Trophoblast cell (in vitro differentiated cells and primary cell): Measurements from ENCODE around the gene COBL.

Experiments used
- DNase-seq, 2 donors: peaks; one replicate each; pipeline ENCODE4 v3.0.0-alpha.2; 2016
- H2AFZ ChIP-seq: 2 replicates; pipeline ENCODE4 v1.6.1; 2013; ENCODE audit warnings: low read length, moderate library complexity, mild to moderate bottlenecking; ENCODE audit not compliant: insufficient read depth, poor library complexity
- H2AK5ac ChIP-seq: 2 replicates; pipeline ENCODE4 v1.6.1; 2013; ENCODE audit warnings: mild to moderate bottlenecking, low read length
- H2BK120ac ChIP-seq: 2 replicates; pipeline ENCODE4 v1.6.1; 2013; ENCODE audit warnings: low read length, mild to moderate bottlenecking, moderate library complexity; ENCODE audit not compliant: insufficient read depth, poor library complexity
- H2BK12ac ChIP-seq: 2 replicates; pipeline ENCODE4 v1.6.1; 2013; ENCODE audit warnings: mild to moderate bottlenecking, low read length, moderate library complexity
- H2BK5ac ChIP-seq: 2 replicates; pipeline ENCODE4 v1.6.1; 2013; ENCODE audit warnings: low read length, low read depth, moderate library complexity, mild to moderate bottlenecking; ENCODE audit not compliant: poor library complexity
- H3K14ac ChIP-seq: 2 replicates; pipeline ENCODE4 v1.6.1; 2013; ENCODE audit warnings: mild to moderate bottlenecking, low read length
- H3K18ac ChIP-seq: 2 replicates; pipeline ENCODE4 v1.6.1; 2013; ENCODE audit warnings: mild to moderate bottlenecking, low read length
- H3K23ac ChIP-seq: 2 replicates; pipeline ENCODE4 v1.6.1; 2013; ENCODE audit warnings: low read length
- H3K27ac ChIP-seq: 2 replicates; pipeline ENCODE4 v1.5.1; 2013; ENCODE audit warnings: low read depth, mild to moderate bottlenecking, inconsistent platforms, low read length, moderate library complexity
- H3K27me3 ChIP-seq: 2 replicates; pipeline ENCODE4 v1.6.1; 2013; ENCODE audit warnings: inconsistent platforms, mild to moderate bottlenecking, low read length, moderate library complexity; ENCODE audit not compliant: insufficient read depth
- H3K36me3 ChIP-seq, 2 experiments: 1 replicate in 1 of 2; 2 replicates in 1 of 2; pipeline ENCODE4 v1.6.1; 2013; ENCODE audit warnings: low read length in 2 of 2, mild to moderate bottlenecking in 2 of 2, moderate library complexity in 1 of 2; ENCODE audit not compliant: insufficient read depth in 2 of 2, control insufficient read depth in 1 of 2
- H3K4ac ChIP-seq: 2 replicates; pipeline ENCODE4 v1.6.1; 2013; ENCODE audit warnings: low read depth, mild to moderate bottlenecking, low read length, moderate library complexity
- H3K4me1 ChIP-seq, 2 experiments: 1 replicate in 1 of 2; 2 replicates in 1 of 2; pipeline ENCODE4 v1.6.1; 2013; ENCODE audit warnings: low read length in 2 of 2, mild to moderate bottlenecking in 2 of 2, moderate library complexity in 1 of 2; ENCODE audit not compliant: insufficient read depth in 2 of 2, control insufficient read depth in 1 of 2
- H3K4me2 ChIP-seq: 2 replicates; pipeline ENCODE4 v1.6.1; 2013; ENCODE audit warnings: inconsistent platforms, mild to moderate bottlenecking, low read length, moderate library complexity
- H3K4me3 ChIP-seq: 2 replicates; pipeline ENCODE4 v1.5.1; 2013; ENCODE audit warnings: mild to moderate bottlenecking, low read depth, low read length, inconsistent platforms
- H3K79me1 ChIP-seq: one replicate; pipeline ENCODE4 v1.6.1; 2013; ENCODE audit warnings: low read length
- H3K79me2 ChIP-seq: 2 replicates; pipeline ENCODE4 v1.6.1; 2013; ENCODE audit warnings: low read length, mild to moderate bottlenecking; ENCODE audit not compliant: control insufficient read depth, insufficient read depth, poor library complexity
- H3K9ac ChIP-seq: 2 replicates; pipeline ENCODE4 v1.6.1; 2013; ENCODE audit warnings: mild to moderate bottlenecking, low read length
- H3K9me3 ChIP-seq: 2 replicates; pipeline ENCODE4 v1.6.1; 2013; ENCODE audit warnings: low read depth, mild to moderate bottlenecking, control low read depth, inconsistent platforms, low read length; ENCODE audit not compliant: insufficient read depth
- H4K12ac ChIP-seq: 2 replicates; pipeline ENCODE4 v1.6.1; 2013; ENCODE audit warnings: low read depth, mild to moderate bottlenecking, low read length, moderate library complexity
- H4K8ac ChIP-seq: 2 replicates; pipeline ENCODE4 v1.6.1; 2013; ENCODE audit warnings: low read depth, mild to moderate bottlenecking, low read length, moderate library complexity
- H4K91ac ChIP-seq: one replicate; pipeline ENCODE4 v1.6.1; 2013; ENCODE audit warnings: low read depth, mild to moderate bottlenecking, low read length, moderate library complexity
- WGBS: extraction: QIAGEN DNeasy Blood & Tissue Kit; methylation state at CpG from one replicate; pipeline ENCODE4 v1.1.7; 2013; ENCODE audit warnings: missing lambda C conversion rate; ENCODE audit not compliant: insufficient read length, insufficient coverage; ENCODE audit errors: extremely low coverage; 5-methylcytosine and 5-hydroxymethylcytosine counted together

Gene COBL

GRCh38 chr7:51144178-51144577 lies 172.4 kb downstream of the COBL start:
- no peak overlapping the region for H2BK5ac ChIP-seq
- H3K18ac ChIP-seq, result no peak overlapping the region
- H3K4me2 ChIP-seq, result no peak overlapping the region
- H2AFZ ChIP-seq, result no peak overlapping the region
- no peak overlapping the region for H4K8ac ChIP-seq
- no peak overlapping the region for H3K27ac ChIP-seq
- H3K79me1 ChIP-seq, result no peaks in the 10 kb centered on the region
- no peak overlapping the region for H2BK12ac ChIP-seq
- peaks cover 14% of the 10 kb centered on the region for H3K9me3 ChIP-seq
- no peak overlapping the region for H2AK5ac ChIP-seq
- H3K27me3 ChIP-seq, result no peaks in the 10 kb centered on the region
- H3K14ac ChIP-seq, result no peak overlapping the region
- no peak overlapping the region for H3K9ac ChIP-seq
- no peak overlapping the region for H2BK120ac ChIP-seq
- WGBS, result no CpG with 5 or more reads among the region's 7 CpGs
- no peak overlapping the region for H3K4me3 ChIP-seq
- H3K23ac ChIP-seq, result no peak overlapping the region
- H4K12ac ChIP-seq, result no peak overlapping the region
- peaks cover 5 to 6% of the 10 kb centered on the region in 2 experiments for H3K4me1 ChIP-seq
- no peak overlapping the region for H3K4ac ChIP-seq
- H3K36me3 ChIP-seq, result peaks cover 3 to 4% of the 10 kb centered on the region in 2 experiments
- H4K91ac ChIP-seq, result no peak overlapping the region
- H3K79me2 ChIP-seq, result no peaks in the 10 kb centered on the region
- DNase-seq, result no peak

- Histone ChIP-seq H3K14ac (no peak overlapping the region), H2AK5ac (no peak overlapping the region), H3K18ac (no peak overlapping the region), H3K23ac (no peak overlapping the region), H4K8ac (no peak overlapping the region), H2BK120ac (no peak overlapping the region), H3K79me1 (no peaks in the 10 kb centered on the region), H3K36me3 (peaks cover 3 to 4% of the 10 kb centered on the region in 2 experiments), H3K27me3 (no peaks in the 10 kb centered on the region), H2AFZ (no peak overlapping the region), H2BK12ac (no peak overlapping the region), H3K9me3 (peaks cover 6% of the 10 kb centered on the region), H3K4me2 (no peak overlapping the region), H3K4ac (no peak overlapping the region), H3K4me3 (no peak overlapping the region), H3K79me2 (no peaks in the 10 kb centered on the region), H3K9ac (no peak overlapping the region), H4K91ac (no peak overlapping the region), H2BK5ac (no peak overlapping the region), H4K12ac (no peak overlapping the region), H3K4me1 (peaks cover 7 to 9% of the 10 kb centered on the region in 2 experiments), H3K27ac (no peak overlapping the region)
- WGBS, result no CpG with 5 or more reads among the region's 6 CpGs
- DNase-seq, result no peak
Observed at GRCh38 chr7:51142741-51143385, 173.7 kb downstream of the COBL start.

GRCh38 chr7:51141451-51142003 lies 175.1 kb downstream of the COBL start:
- Histone ChIP-seq H2BK5ac (no peak overlapping the region), H3K27ac (no peak overlapping the region), H3K23ac (no peak overlapping the region), H3K18ac (no peak overlapping the region), H3K4me1 (peaks cover 7 to 9% of the 10 kb centered on the region in 2 experiments), H2AK5ac (no peak overlapping the region), H3K9me3 (no peaks in the 10 kb centered on the region), H4K91ac (no peak overlapping the region), H2BK12ac (no peak overlapping the region), H3K36me3 (no peaks in the 10 kb centered on the region), H3K14ac (no peak overlapping the region), H3K4me2 (no peak overlapping the region), H3K4me3 (no peak overlapping the region), H2AFZ (no peak overlapping the region), H4K8ac (no peak overlapping the region), H2BK120ac (no peak overlapping the region), H3K4ac (no peak overlapping the region), H3K9ac (no peak overlapping the region), H4K12ac (no peak overlapping the region), H3K79me1 (no peaks in the 10 kb centered on the region), H3K79me2 (no peaks in the 10 kb centered on the region), H3K27me3 (no peaks in the 10 kb centered on the region)
- WGBS, result no CpG with 5 or more reads among the region's 4 CpGs
- DNase-seq, result peak in 1 of 2 donors; percentile 53

- Histone ChIP-seq H3K27ac (no peak overlapping the region), H3K36me3 (no peaks in the 10 kb centered on the region), H3K4me3 (no peak overlapping the region), H3K79me1 (no peaks in the 10 kb centered on the region), H3K27me3 (no peaks in the 10 kb centered on the region), H3K4me1 (peaks cover 7 to 9% of the 10 kb centered on the region in 2 experiments), H4K91ac (no peak overlapping the region), H3K14ac (no peak overlapping the region), H2AK5ac (no peak overlapping the region), H2BK12ac (peak overlapping the region; percentile 43), H3K9ac (no peak overlapping the region), H2AFZ (no peak overlapping the region), H3K4ac (no peak overlapping the region), H3K4me2 (no peak overlapping the region), H3K23ac (no peak overlapping the region), H4K8ac (no peak overlapping the region), H3K9me3 (no peaks in the 10 kb centered on the region), H2BK120ac (no peak overlapping the region), H4K12ac (no peak overlapping the region), H2BK5ac (no peak overlapping the region), H3K18ac (no peak overlapping the region), H3K79me2 (no peaks in the 10 kb centered on the region)
- WGBS, result no CpG with 5 or more reads among the region's 15 CpGs
- no peak for DNase-seq
Observed at GRCh38 chr7:51140199-51141164, 176.1 kb downstream of the COBL start.
